DND-41 (cell line): Measurements from ENCODE around the gene TPM4.

Experiments used
- CTCF ChIP-seq: IDR thresholded peaks from 2 replicates; pipeline ENCODE4 v1.5.1; 2012; ENCODE audit warnings: borderline replicate concordance, low read length, moderate library complexity, mild to moderate bottlenecking; ENCODE audit not compliant: poor library complexity, severe bottlenecking; ENCODE audit errors: extremely low read depth
- EZH2 ChIP-seq: IDR thresholded peaks from 3 replicates; pipeline ENCODE4 v1.6.1; 2012; ENCODE audit warnings: borderline replicate concordance, low read depth, mild to moderate bottlenecking, moderate library complexity, low read length, inconsistent platforms; ENCODE audit not compliant: severe bottlenecking

DNA sequence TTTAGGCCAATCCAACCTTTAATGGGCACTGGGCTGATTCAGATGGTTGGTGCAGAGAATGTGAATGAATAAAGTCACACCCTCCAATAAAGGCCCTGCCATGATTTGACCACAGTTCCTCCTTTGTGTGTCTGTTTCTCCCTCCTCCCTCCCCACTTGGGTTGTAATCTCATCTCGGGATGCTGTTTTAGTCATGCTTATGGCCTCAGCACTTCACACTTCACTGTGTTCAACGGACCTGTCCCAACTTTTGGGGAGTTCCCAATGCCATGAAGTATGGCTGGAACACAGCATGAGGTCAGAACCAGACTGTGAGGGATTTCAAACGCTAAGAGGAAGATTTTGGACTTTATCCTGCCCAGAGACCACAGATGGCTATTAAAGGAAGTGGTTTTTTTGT, 29.8 kb downstream of the TPM4 start:
- TF ChIP-seq CTCF (no peak), EZH2 (no peak)
